Measurements from ENCODE around the gene SCO1. TPM values are rescaled to one million over a fixed set of nuclear protein-coding genes. Genes with fewer than 3 reads are reported as not detected.

Gene SCO1
- total and polyA plus RNA-seq, 8 donors: 3.3 to 12.4 (median 9.4) TPM

- Histone ChIP-seq H3K4me1 (no peaks in the 10 kb centered on the region), H3K27ac (no peak overlapping the region), H3K36me3 (no peaks in the 10 kb centered on the region), H3K9me3 (no peaks in the 10 kb centered on the region), H3K27me3 (no peaks in the 10 kb centered on the region), H3K4me3 (no peak overlapping the region)
- intact Hi-C loops (cut with DNase I): loop anchor here in 1 of 3 donors (10.0 kb wide), 1 partner anchor 187 kb away; no protein-coding TSS in a partner anchor
- no peak for TF ChIP-seq CTCF (IDR thresholded peaks at IDR 0.05)
- FAIRE-seq (no peak), ATAC-seq (no peak), DNase-seq (no peak)
- WGBS, 2 donors: 76 to 78% methylated on average over 10 of the region's 10 CpGs
These were observed 39.5 kb downstream of the SCO1 start for GRCh38 chr17:10657879-10658278.

GRCh38 chr17:10657148-10657547 is 40.2 kb downstream of the SCO1 start, which contains the start of gene MYH3:
Gene MYH3 (minus strand): TSS chr17:10657309. CDS start chr17:10655064, 2,245 bp downstream.
- intact Hi-C loops (cut with DNase I): loop anchor here in 1 of 3 donors (10.0 kb wide), 1 partner anchor 188 kb away; no protein-coding TSS in a partner anchor

GRCh38 chr17:10653987-10654386 is 43.3 kb downstream of the SCO1 start:
- WGBS, 2 donors: 69 to 82% methylated on average over 5 of the region's 5 CpGs
- TF ChIP-seq CTCF (IDR thresholded peaks at IDR 0.05): no peak
- H3K27ac ChIP-seq: no peak overlapping the region
- H3K27me3 ChIP-seq: no peaks in the 10 kb centered on the region
- ATAC-seq: no peak
- H3K4me1 ChIP-seq: no peaks in the 10 kb centered on the region
- no peak for FAIRE-seq
- intact Hi-C loops (cut with DNase I): loop anchor here in 1 of 3 donors (10.0 kb wide), 1 partner anchor 191 kb away; no protein-coding TSS in a partner anchor
- H3K9me3 ChIP-seq: no peaks in the 10 kb centered on the region
- no peaks in the 10 kb centered on the region for H3K36me3 ChIP-seq
- H3K4me3 ChIP-seq: no peak overlapping the region
- no peak for DNase-seq

More at GRCh38 chr17:10657148-10657547, 40.2 kb downstream of the SCO1 start, which contains the start of gene MYH3:
- no peaks in the 10 kb centered on the region for H3K4me1 ChIP-seq
- TF ChIP-seq CTCF (IDR thresholded peaks at IDR 0.05): no peak
- H3K27me3 ChIP-seq: no peaks in the 10 kb centered on the region
- H3K4me3 ChIP-seq: no peak within 1 kb of the TSS
- no peak within 1 kb of the TSS for H3K27ac ChIP-seq
- DNase-seq (no peak), ATAC-seq (no peak), FAIRE-seq (no peak)
- no peaks in the 10 kb centered on the region for H3K36me3 ChIP-seq
- WGBS, 2 donors: 88 to 90% methylated on average over 15 of the region's 15 CpGs
- H3K9me3 ChIP-seq: no peaks in the 10 kb centered on the region

- FAIRE-seq (no peak), DNase-seq (no peak), ATAC-seq (peak in 2 of 4 donors; percentile 27 to 44)
- 75 to 80% methylated on average over 11 of the region's 11 CpGs for WGBS, 2 donors
- Histone ChIP-seq H3K27ac (no peak overlapping the region), H3K9me3 (no peaks in the 10 kb centered on the region), H3K4me3 (no peak overlapping the region), H3K36me3 (no peaks in the 10 kb centered on the region), H3K4me1 (no peaks in the 10 kb centered on the region), H3K27me3 (no peaks in the 10 kb centered on the region)
- intact Hi-C loops (cut with DNase I): loop anchor here in 1 of 3 donors (10.0 kb wide), 1 partner anchor 192 kb away; no protein-coding TSS in a partner anchor
- TF ChIP-seq CTCF (IDR thresholded peaks at IDR 0.05): no peak
These were observed 44.2 kb downstream of the SCO1 start for GRCh38 chr17:10652984-10653659.

GRCh38 chr17:10651927-10652326 is 45.4 kb downstream of the SCO1 start:
- no peak for ATAC-seq
- FAIRE-seq: no peak
- intact Hi-C loops (cut with DNase I): loop anchor here in 1 of 3 donors (10.0 kb wide), 1 partner anchor 193 kb away; no protein-coding TSS in a partner anchor
- Histone ChIP-seq H3K4me1 (no peaks in the 10 kb centered on the region), H3K4me3 (no peak overlapping the region), H3K27me3 (no peaks in the 10 kb centered on the region), H3K27ac (no peak overlapping the region), H3K36me3 (no peaks in the 10 kb centered on the region), H3K9me3 (no peaks in the 10 kb centered on the region)
- TF ChIP-seq CTCF (IDR thresholded peaks at IDR 0.05): no peak
- DNase-seq: no peak
- WGBS, 2 donors: 71 to 84% methylated on average over 9 of the region's 9 CpGs

Data from pancreas (tissue), 10 donors.